Loucy (cell line): ENCODE measurements around the gene SSX2IP.

Experiments used
- EZH2phosphoT487 ChIP-seq: fragments of 200-600 bp; IDR thresholded peaks from 2 replicates; pipeline ENCODE4 v1.6.1; 2018; ENCODE audit warnings: antibody characterized with exemption, mild to moderate bottlenecking, moderate library complexity, borderline replicate concordance
- TF ChIP-seq, protein P1 (sequence below): fragments of 200-600 bp; sonication (generic); conservative IDR thresholded peaks from 2 replicates; pipeline ENCODE4 v1.5.1; 2014; ENCODE audit warnings: mild to moderate bottlenecking, antibody characterized with exemption, low read length

DNA sequence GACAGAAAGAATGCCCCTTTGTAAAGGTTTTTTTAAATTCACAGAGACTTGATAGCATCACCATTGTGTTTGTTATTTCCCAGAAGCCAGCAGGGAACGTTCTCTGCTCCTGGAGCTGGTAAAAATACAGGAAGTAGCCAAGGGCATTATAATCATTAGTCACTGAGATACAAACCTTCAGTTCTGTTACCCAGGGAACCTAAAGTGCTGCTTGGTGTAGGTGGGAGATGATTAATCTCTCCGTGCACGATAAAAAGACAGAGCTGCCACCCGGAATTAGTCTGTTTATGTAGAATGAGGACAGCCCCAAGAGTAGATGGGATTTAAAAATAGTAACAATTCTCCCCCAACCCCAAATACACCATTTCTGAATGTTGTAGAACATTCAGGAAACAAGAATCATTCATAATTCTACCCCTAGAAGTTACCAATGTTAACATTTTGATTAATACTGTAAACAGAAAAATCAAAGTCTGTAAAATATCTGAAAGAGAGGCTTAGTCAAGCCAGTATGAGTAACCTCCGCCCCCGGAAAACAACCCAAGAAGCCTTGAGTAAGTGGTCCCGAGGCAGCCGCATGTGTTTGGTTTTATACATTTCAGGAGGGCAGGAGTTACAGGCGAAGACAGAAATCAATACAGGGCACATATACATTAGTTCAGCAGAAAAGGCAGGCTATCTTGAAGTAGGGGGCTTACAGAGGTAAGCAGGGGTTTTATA, 70.7 kb downstream of the SSX2IP start:
- TF ChIP-seq, protein P1, sequence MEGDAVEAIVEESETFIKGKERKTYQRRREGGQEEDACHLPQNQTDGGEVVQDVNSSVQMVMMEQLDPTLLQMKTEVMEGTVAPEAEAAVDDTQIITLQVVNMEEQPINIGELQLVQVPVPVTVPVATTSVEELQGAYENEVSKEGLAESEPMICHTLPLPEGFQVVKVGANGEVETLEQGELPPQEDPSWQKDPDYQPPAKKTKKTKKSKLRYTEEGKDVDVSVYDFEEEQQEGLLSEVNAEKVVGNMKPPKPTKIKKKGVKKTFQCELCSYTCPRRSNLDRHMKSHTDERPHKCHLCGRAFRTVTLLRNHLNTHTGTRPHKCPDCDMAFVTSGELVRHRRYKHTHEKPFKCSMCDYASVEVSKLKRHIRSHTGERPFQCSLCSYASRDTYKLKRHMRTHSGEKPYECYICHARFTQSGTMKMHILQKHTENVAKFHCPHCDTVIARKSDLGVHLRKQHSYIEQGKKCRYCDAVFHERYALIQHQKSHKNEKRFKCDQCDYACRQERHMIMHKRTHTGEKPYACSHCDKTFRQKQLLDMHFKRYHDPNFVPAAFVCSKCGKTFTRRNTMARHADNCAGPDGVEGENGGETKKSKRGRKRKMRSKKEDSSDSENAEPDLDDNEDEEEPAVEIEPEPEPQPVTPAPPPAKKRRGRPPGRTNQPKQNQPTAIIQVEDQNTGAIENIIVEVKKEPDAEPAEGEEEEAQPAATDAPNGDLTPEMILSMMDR, result no peak
- TF ChIP-seq EZH2phosphoT487, result no peak
